ENCODE results near the gene FDXR.

Gene FDXR

GRCh38 chr17:74831444-74832146 is 41.2 kb downstream of the FDXR start:
- DNase-seq: no peak

GRCh38 chr17:74830861-74831260 is 41.9 kb downstream of the FDXR start:
- no peak for DNase-seq

GRCh38 chr17:74827800-74828199 is 45.0 kb downstream of the FDXR start:
- no peak for DNase-seq

DNA sequence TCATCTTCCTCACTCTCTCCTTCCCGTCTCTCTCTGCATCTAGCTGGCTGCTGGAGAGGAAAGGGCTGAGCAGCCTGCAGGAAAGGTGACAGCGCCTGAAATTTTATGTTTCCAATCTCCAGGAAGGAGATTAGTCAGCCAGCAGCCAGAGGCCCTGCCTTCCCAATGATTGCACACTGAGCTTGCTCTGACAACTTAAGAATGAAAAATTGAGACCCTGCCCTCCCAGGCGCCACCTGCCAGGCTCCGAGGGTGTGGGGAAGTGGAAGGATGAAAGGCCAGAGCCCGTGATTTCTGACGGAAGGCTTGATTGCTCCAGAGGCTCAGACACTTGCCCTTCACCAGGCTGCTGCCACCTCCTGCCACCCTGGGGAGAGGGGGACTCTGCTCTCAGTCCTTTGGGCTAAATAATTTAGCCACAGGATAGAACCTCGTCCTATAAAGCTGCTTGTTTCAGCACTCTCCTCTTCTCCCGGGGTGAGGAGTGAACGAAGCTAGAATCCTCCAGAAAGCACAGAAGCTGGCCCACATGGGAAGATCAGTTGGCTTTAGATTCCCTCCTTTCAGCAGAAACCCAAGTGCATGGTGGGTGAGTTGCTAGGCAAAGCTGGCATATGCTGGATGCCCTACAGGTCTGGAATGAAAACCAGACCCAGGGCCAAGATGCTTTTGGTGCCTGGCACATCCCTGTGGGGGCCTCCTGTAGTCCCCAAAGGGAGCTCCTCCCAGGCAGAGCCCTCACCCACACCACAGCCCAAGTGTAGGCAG is 46.7 kb downstream of the FDXR start:
- no peak for DNase-seq

- DNase-seq: no peak
Observed at GRCh38 chr17:74824961-74825627, 47.7 kb downstream of the FDXR start.

DNA sequence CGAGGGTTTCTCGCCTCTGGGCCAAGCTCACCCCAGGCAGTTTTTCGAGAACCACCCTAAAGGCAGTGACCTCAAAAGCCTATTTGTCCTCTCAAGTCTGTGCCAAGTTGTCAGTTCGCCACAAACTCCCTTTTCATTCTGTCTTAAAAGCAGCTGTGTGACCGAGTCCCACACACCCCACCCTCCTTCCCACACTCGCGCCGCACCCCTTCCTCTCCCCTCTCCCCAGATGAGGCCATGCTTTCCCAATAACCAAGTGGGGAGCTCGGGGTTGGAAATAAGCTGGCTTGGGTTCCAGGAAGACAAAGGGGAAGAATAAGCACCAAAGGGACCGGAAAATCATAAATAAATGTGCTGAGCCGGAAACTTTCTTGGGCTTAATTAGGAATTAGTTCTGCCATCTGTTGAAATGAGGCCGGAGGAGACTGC is 49.8 kb downstream of the FDXR start:
- no peak for DNase-seq

GRCh38 chr17:74822335-74822938 is 50.4 kb downstream of the FDXR start:
- DNase-seq: no peak

GRCh38 chr17:74821655-74822334 is 51.0 kb downstream of the FDXR start:
- no peak for DNase-seq

- DNase-seq: no peak
Observed at GRCh38 chr17:74819801-74820436, 52.9 kb downstream of the FDXR start.

- DNase-seq: no peak
Observed at GRCh38 chr17:74818291-74818938, 54.4 kb downstream of the FDXR start.

DNA sequence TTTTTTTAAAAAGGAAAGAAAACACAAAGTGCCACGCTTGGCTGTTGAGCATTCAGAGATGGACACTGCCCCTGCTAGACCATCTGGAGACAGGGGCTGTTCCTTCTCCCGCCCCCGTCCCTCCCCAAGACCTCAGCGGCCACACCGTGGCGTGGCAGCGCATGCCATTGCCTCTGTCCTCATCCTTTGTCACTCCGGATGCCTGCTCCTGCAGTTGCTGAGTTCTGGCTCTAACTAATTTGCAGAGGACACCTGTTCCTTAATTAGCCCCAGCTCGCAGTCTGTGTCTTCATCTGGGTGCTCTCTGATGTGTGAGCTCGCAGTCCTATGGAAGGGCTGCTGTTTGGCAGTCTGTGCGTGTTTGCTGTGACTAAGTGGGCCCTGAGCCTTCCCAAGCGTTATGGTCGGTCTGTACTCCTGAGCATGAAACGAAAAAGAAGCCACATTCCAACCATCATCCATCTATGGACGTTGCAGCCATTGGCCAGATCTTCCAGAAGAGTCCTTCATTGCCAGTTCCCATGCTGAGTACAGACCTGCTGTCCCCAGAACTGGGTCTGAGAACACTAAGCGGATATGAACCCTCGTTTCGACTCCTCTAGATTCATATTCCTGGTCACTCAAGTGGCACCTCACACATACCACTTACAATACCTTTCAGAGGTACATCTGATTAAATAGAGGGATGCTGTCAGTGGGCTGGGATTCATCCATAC is 55.7 kb downstream of the FDXR start:
- DNase-seq: no peak

GRCh38 chr17:74815550-74816370 is 57.0 kb downstream of the FDXR start:
- DNase-seq: no peak

DNA sequence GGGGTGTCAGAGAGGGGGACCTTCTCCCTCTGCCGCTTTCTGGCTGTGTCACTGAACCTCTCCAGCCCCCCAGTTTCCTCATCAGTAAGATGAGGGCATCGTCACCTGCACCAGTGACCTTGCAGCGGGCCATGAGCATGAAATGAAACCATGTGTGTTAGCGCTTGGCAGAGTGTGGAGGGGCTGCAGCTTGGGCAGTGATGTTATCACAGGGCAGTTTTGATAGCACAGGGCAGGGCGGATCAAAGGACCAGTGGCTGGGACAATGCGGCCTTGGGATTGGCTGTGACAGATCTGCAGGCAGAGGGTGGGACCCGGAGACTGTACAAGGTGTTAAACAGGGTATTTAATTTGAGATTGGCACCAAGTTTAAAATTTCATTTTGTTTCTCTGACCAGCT is 57.7 kb downstream of the FDXR start:
- DNase-seq: no peak

DNA sequence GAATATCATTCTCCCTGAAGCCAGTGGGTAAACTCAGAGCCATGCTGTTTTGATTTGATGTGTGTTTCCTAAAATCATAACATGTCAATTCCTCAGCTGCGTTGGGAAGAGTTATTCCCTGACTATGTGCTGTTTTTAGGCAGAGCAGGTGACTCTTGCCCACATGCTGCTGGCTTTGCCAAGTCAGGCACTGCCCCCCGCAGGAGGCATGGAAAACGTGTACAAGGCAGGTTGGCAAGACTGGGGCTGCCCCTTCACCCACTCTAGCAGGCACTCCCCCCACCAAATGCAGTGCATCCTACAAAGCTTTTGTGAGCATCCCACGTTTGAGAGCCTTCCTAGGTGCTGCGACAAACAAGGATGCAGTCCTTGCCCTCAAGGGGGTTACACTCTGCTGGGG is 58.3 kb downstream of the FDXR start:
- no peak for DNase-seq

Data from activated CD4-positive, alpha-beta T cell treated with anti-CD3 and anti-CD28 coated beads, Interleukin-2, amount 50 U/mL, for 1 hour (primary cell).